Brain microvascular endothelial cell (primary cell): ENCODE measurements around the gene POU2F3.

Source experiments
- DNase-seq: peaks from one replicate; pipeline ENCODE4 v3.0.0-alpha.2; 2020
- H3K27ac ChIP-seq: fragments of 250-450 bp; sonication (Bioruptor Pico); 2 replicates; pipeline ENCODE4 v1.5.1; 2020; ENCODE audit warnings: mild to moderate bottlenecking, moderate library complexity
- H3K27me3 ChIP-seq: fragments of 250-450 bp; sonication (Bioruptor Pico); replicated peaks from 2 replicates; pipeline ENCODE4 v1.5.1; 2020; ENCODE audit warnings: mild to moderate bottlenecking
- H3K36me3 ChIP-seq: fragments of 250-450 bp; sonication (Bioruptor Pico); replicated peaks from 2 replicates; pipeline ENCODE4 v1.5.1; 2020; ENCODE audit warnings: mild to moderate bottlenecking
- H3K4me3 ChIP-seq: 2 replicates; pipeline ENCODE4 v1.5.1; 2011; ENCODE audit warnings: low read depth, mild to moderate bottlenecking, control low read depth, low read length, moderate library complexity
- in situ Hi-C: cut with HindIII; loops from 2 replicates; pipeline ENCODE4 v1.10.0; 2017; ENCODE audit warnings: low sequenced_read_pairs, low pct_ligation_motif_present
- TF ChIP-seq, protein P1 (sequence below): IDR thresholded peaks from 2 replicates; pipeline ENCODE4 v1.5.1; 2011; ENCODE audit warnings: low read depth, mild to moderate bottlenecking, moderate library complexity, low read length, control low read depth, inconsistent platforms; ENCODE audit errors: missing control alignments

Gene POU2F3

DNA sequence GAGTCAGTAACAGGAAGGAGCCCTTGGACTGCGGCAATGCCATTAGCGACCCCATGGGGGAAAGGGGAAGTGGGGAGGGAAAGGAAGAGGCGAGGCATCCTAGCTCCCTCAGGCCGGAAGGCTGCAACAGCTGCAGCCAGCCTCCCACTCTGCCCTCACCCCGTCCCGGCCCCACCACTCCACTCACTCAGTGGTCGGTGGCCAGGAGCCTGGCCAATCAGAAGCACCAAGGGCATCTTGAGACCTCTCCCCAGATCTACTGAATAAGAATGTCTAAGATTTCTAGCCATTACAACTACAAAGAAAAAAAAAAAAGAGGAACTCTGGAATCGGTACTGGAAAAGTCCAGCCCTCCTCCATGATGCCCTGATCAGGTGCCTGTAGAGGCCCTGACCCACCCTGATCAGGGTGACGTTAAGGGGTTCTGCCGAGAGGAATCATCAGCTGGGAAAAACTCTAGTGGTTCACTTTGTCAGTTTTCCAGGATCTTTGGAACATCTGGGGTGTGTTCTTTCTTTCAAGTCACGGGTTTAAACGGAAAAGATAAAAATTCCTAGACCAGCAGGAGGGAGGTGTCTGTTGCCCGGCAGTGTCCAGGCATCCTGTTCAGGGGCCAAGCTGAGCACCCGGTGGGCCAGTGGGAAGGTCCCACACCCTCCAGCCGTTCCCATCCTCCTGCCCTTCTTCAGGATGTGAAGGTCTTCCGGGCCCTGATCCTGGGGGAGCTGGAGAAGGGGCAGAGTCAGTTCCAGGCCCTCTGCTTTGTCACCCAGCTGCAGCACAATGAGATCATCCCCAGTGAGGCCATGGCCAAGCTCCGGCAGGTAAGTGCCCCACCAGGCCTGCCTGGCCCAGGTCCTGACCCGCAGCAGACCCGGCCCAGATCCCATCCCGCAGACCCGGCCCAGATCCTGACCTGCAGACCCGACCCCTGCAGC, 14.7 kb upstream of the POU2F3 start:
- TF ChIP-seq, protein P1, sequence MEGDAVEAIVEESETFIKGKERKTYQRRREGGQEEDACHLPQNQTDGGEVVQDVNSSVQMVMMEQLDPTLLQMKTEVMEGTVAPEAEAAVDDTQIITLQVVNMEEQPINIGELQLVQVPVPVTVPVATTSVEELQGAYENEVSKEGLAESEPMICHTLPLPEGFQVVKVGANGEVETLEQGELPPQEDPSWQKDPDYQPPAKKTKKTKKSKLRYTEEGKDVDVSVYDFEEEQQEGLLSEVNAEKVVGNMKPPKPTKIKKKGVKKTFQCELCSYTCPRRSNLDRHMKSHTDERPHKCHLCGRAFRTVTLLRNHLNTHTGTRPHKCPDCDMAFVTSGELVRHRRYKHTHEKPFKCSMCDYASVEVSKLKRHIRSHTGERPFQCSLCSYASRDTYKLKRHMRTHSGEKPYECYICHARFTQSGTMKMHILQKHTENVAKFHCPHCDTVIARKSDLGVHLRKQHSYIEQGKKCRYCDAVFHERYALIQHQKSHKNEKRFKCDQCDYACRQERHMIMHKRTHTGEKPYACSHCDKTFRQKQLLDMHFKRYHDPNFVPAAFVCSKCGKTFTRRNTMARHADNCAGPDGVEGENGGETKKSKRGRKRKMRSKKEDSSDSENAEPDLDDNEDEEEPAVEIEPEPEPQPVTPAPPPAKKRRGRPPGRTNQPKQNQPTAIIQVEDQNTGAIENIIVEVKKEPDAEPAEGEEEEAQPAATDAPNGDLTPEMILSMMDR, result no peak
- Histone ChIP-seq H3K27me3 (no peaks in the 10 kb centered on the region), H3K4me3 (no peak overlapping the region), H3K27ac (no peak overlapping the region), H3K36me3 (no peaks in the 10 kb centered on the region)
- no peak for DNase-seq
- in situ Hi-C loops, result no loop called here

GRCh38 chr11:120226242-120226641, 13.7 kb upstream of the POU2F3 start:
- no peaks in the 10 kb centered on the region for H3K36me3 ChIP-seq
- TF ChIP-seq, protein P1, result no peak
- no peak overlapping the region for H3K27ac ChIP-seq
- DNase-seq, result no peak
- no peaks in the 10 kb centered on the region for H3K27me3 ChIP-seq
- no peak overlapping the region for H3K4me3 ChIP-seq
- in situ Hi-C loops, result no loop called here

DNA sequence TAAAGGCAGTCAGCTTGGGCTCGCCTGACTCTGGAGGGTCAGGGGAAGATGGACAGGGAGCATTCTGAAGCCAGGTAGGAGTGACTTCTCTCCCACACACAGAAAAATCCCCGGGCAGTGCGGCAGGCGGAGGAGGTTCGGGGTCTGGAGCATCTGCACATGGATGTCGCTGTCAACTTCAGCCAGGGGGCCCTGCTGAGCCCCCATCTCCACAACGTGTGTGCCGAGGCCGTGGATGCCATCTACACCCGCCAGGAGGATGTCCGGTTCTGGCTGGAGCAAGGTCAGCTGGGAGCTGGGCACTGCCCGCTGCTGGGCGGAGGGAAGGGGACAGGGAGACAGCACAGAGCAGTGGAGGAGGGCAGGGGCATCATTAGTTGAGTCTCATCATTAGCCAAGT, 13.2 kb upstream of the POU2F3 start:
- DNase-seq, result no peak
- in situ Hi-C loops, result no loop called here
- no peaks in the 10 kb centered on the region for H3K36me3 ChIP-seq
- H3K27ac ChIP-seq, result no peak overlapping the region
- no peaks in the 10 kb centered on the region for H3K27me3 ChIP-seq
- TF ChIP-seq, protein P1, result no peak
- no peak overlapping the region for H3K4me3 ChIP-seq

DNA sequence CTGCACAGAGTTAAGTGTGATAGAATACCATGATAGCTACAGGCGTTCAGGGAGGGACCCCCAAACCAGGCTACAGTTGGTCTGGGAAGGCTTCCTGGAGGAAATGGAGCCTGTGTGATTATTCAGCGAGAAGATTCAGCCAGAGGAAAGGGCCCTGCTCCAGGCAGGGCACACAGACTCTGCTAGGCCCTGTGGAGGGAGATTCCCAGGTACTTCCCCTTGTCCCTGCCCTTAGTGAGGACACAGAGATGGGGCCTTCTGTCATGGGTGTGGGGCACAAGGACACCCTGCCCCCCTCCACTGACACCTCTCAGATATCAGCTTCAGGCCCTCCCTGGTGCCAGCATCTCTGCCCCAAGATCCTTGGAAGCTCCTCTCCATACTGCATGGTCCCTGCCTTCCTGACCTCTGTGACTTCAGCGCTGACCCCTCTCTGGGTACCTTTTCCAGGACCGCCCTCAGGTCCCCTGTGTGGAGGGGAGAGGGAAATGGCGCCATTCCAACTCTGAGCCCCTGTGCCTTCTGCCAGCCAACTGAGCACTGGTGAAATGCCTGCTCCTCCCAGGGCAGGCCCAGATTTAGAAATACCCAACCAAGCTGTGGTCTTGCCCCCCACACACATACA, 12.6 kb upstream of the POU2F3 start:
- no peak for DNase-seq
- no peaks in the 10 kb centered on the region for H3K27me3 ChIP-seq
- in situ Hi-C loops, result no loop called here
- H3K27ac ChIP-seq, result no peak overlapping the region
- H3K4me3 ChIP-seq, result no peak overlapping the region
- TF ChIP-seq, protein P1, result no peak
- H3K36me3 ChIP-seq, result no peaks in the 10 kb centered on the region

DNA sequence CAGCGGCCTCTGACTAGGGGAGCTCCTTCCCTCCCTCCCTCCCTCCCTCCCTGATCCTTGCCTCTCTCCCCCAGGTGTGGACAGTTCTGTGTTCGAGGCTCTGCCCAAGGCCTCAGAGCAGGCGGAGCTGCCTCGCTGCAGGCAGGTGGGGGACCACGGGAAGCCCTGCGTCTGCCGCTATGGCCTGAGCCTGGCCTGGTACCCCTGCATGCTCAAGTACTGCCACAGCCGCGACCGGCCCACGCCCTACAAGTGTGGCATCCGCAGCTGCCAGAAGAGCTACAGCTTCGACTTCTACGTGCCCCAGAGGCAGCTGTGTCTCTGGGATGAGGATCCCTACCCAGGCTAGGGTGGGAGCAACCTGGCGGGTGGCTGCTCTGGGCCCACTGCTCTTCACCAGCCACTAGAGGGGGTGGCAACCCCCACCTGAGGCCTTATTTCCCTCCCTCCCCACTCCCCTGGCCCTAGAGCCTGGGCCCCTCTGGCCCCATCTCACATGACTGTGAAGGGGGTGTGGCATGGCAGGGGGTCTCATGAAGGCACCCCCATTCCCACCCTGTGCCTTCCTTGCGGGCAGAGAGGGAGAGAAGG, 11.1 kb upstream of the POU2F3 start:
- H3K27ac ChIP-seq, result no peak overlapping the region
- no peaks in the 10 kb centered on the region for H3K27me3 ChIP-seq
- TF ChIP-seq, protein P1, result peak; percentile 59
- in situ Hi-C loops, result no loop called here
- DNase-seq, result no peak
- H3K4me3 ChIP-seq, result no peak overlapping the region
- H3K36me3 ChIP-seq, result no peaks in the 10 kb centered on the region
